T-cell (primary cell): ENCODE data around the gene KIF1A. TPM values are rescaled to one million over a fixed set of nuclear protein-coding genes. Genes with fewer than 3 reads are reported as not detected.
"Not testable (repeated sequence)": the region's sequence is repeated elsewhere in the genome, so short reads cannot be mapped to it uniquely, and the experiment has no call there.

Experiments
- ATAC-seq, 4 experiments: fragments of 200-7000 bp in 3 of 4; fragments of 150-1000 bp in 1 of 4; cut with Tn5 transposase; replicated peaks in 1 of 4; 1 replicate in 3 of 4; 2 replicates in 1 of 4; pipeline ENCODE4 v1.10.0; 2021; ENCODE audit warnings: moderate library complexity in 3 of 4, mild to moderate bottlenecking in 2 of 4, moderate number of reproducible peaks in 1 of 4
- CTCF ChIA-PET, 2 donors: fragments of 300-600 bp; sonication (Branson Sonifier 250); formaldehyde crosslinking; loops; one replicate each; lab custom pipeline; 2022; ENCODE audit warnings: antibody characterized with exemption in 2 of 2; lab: Charles Lee
- POLR2A ChIA-PET, 2 donors: fragments of 300-600 bp; sonication (Branson Sonifier 250); formaldehyde crosslinking; loops; one replicate each; lab custom pipeline; 2022; ENCODE audit warnings: antibody characterized with exemption in 2 of 2; lab: Charles Lee
- DNase-seq, 35 experiments: peaks; one replicate each; pipeline versions ENCODE4 v3.0.0 to v3.0.0-alpha.2; 2013 to 2023
- H3K27ac ChIP-seq: one replicate; pipeline ENCODE4 v1.5.1; 2013; ENCODE audit warnings: low read length
- H3K27me3 ChIP-seq, 2 experiments: replicated peaks in 1 of 2; 1 replicate in 1 of 2; 2 replicates in 1 of 2; pipeline versions ENCODE4 v1.6.1 to v1.7.0; 2013; ENCODE audit warnings: low read length in 1 of 2, mixed read lengths in 1 of 2; ENCODE audit not compliant: control insufficient read depth in 2 of 2, insufficient read depth in 2 of 2; ENCODE audit errors: extremely low read depth in 1 of 2
- H3K36me3 ChIP-seq, 2 donors: 1 replicate in 1 of 2; 2 replicates in 1 of 2; pipeline versions ENCODE4 v1.6.1 to v1.7.0; 2013; ENCODE audit warnings: low read length in 1 of 2; ENCODE audit not compliant: control insufficient read depth in 2 of 2, insufficient read depth in 1 of 2; ENCODE audit errors: extremely low read depth in 1 of 2
- H3K4me1 ChIP-seq, 2 experiments: 1 replicate in 1 of 2; 2 replicates in 1 of 2; pipeline versions ENCODE4 v1.6.1 to v1.7.0; 2013; ENCODE audit warnings: low read length in 2 of 2, mixed read lengths in 1 of 2; ENCODE audit not compliant: insufficient read depth in 2 of 2, control insufficient read depth in 1 of 2; ENCODE audit errors: extremely low read depth in 1 of 2
- H3K4me3 ChIP-seq, 2 donors: 1 replicate in 1 of 2; 2 replicates in 1 of 2; pipeline versions ENCODE4 v1.5.1 to v1.7.0; 2013; ENCODE audit warnings: mild to moderate bottlenecking in 2 of 2, low read length in 1 of 2, moderate library complexity in 1 of 2; ENCODE audit not compliant: control insufficient read depth in 1 of 2; ENCODE audit errors: extremely low read depth in 1 of 2
- H3K9me3 ChIP-seq: 2 replicates; pipeline ENCODE4 v1.7.0; 2013
- H3K27ac Mint-ChIP-seq, 2 donors: one replicate each; pipeline ENCODE4 v1.8.0; 2020 to 2021; ENCODE audit warnings: mild to moderate bottlenecking in 2 of 2, mixed read lengths in 2 of 2
- H3K27me3 Mint-ChIP-seq, 2 donors: one replicate each; pipeline ENCODE4 v1.8.0; 2021 to 2022; ENCODE audit warnings: mixed read lengths in 2 of 2
- H3K36me3 Mint-ChIP-seq: one replicate; pipeline ENCODE4 v1.8.0; 2021; ENCODE audit warnings: mixed read lengths
- H3K4me1 Mint-ChIP-seq, 3 donors: one replicate each; pipeline ENCODE4 v1.8.0; 2020 to 2022; ENCODE audit warnings: mixed read lengths in 3 of 3, mild to moderate bottlenecking in 1 of 3
- H3K4me3 Mint-ChIP-seq, 3 donors: one replicate each; pipeline ENCODE4 v1.8.0; 2020 to 2022; ENCODE audit warnings: mild to moderate bottlenecking in 3 of 3, mixed read lengths in 3 of 3, moderate library complexity in 3 of 3
- H3K9me3 Mint-ChIP-seq, 3 donors: one replicate each; pipeline ENCODE4 v1.8.0; 2020 to 2022; ENCODE audit warnings: mixed read lengths in 3 of 3
- WGBS: methylation state at CpG from one replicate; pipeline ENCODE4 v1.1.5; 2013; ENCODE audit warnings: missing lambda C conversion rate; ENCODE audit not compliant: insufficient coverage; 5-methylcytosine and 5-hydroxymethylcytosine counted together
- total RNA-seq, 35 experiments: library from RNA in 6 of 35; stranded (reverse) in 6 of 35; fragments of 120-200 nt in 1 of 35; gene quantifications; one replicate each; pipeline versions ENCODE4 v1.2.1 to v1.2.4 and lab custom pipeline; 2013 to 2026

Gene KIF1A
- total RNA-seq, 5 donors from 2014 or later (not counting 1 experiment from before 2014, with no cell fraction given), result 0.43 to 0.58 (median 0.51) TPM; not detected in 2

GRCh38 chr2:240682431-240683224, 137.4 kb downstream of the KIF1A start, which contains the start of gene AQP12B:
AQP12B (minus strand) TSS chr2:240682885; CDS start chr2:240682837, 48 bp downstream.
- DNase-seq, ATAC-seq, H3K9me3 Mint-ChIP-seq, H3K27me3 Mint-ChIP-seq, POLR2A ChIA-PET, H3K27me3 ChIP-seq, H3K27ac ChIP-seq, H3K9me3 ChIP-seq, H3K27ac Mint-ChIP-seq, H3K36me3 Mint-ChIP-seq, CTCF ChIA-PET, H3K36me3 ChIP-seq: not testable (repeated sequence)
- Mint-ChIP-seq H3K4me3 (peak within 1 kb of the TSS in 2 of 3 donors; percentile 43 to 44), H3K4me1 (peaks cover 0 to 12% (median 3%) of the 10 kb centered on the region in 3 donors)
- H3K4me1 ChIP-seq, result peaks cover 0 to 11% of the 10 kb centered on the region in 2 experiments
- 87% methylated on average over 10 of the region's 37 CpGs for WGBS
- H3K4me3 ChIP-seq, result peak within 1 kb of the TSS in 1 of 2 donors; percentile 37

- H3K4me1 ChIP-seq, result peaks cover 0 to 11% of the 10 kb centered on the region in 2 experiments
- H3K27me3 Mint-ChIP-seq, H3K4me1 Mint-ChIP-seq, H3K27ac ChIP-seq, H3K4me3 ChIP-seq, CTCF ChIA-PET, ATAC-seq, H3K36me3 Mint-ChIP-seq, H3K9me3 Mint-ChIP-seq, H3K27me3 ChIP-seq, H3K4me3 Mint-ChIP-seq, POLR2A ChIA-PET, H3K36me3 ChIP-seq, H3K27ac Mint-ChIP-seq, DNase-seq, H3K9me3 ChIP-seq: not testable (repeated sequence)
- WGBS, result no CpG with 5 or more reads among the region's 11 CpGs
Observed at GRCh38 chr2:240680185-240680584, 139.8 kb downstream of the KIF1A start.

GRCh38 chr2:240678909-240679308, 141.1 kb downstream of the KIF1A start:
- H3K36me3 Mint-ChIP-seq, ATAC-seq, H3K4me3 Mint-ChIP-seq, H3K9me3 ChIP-seq, H3K4me1 ChIP-seq, POLR2A ChIA-PET, H3K27me3 Mint-ChIP-seq, H3K27ac ChIP-seq, H3K4me1 Mint-ChIP-seq, H3K27me3 ChIP-seq, H3K27ac Mint-ChIP-seq, H3K36me3 ChIP-seq, DNase-seq, CTCF ChIA-PET, H3K9me3 Mint-ChIP-seq, H3K4me3 ChIP-seq: not testable (repeated sequence)
- WGBS, result no CpG with 5 or more reads among the region's 19 CpGs

GRCh38 chr2:240678043-240678442, 142.0 kb downstream of the KIF1A start:
- not testable (repeated sequence) for H3K4me1 Mint-ChIP-seq, H3K9me3 ChIP-seq, DNase-seq

GRCh38 chr2:240675345-240675744, 144.7 kb downstream of the KIF1A start:
- CTCF ChIA-PET, H3K36me3 ChIP-seq, H3K27ac ChIP-seq, ATAC-seq, POLR2A ChIA-PET, H3K4me1 ChIP-seq, H3K4me3 ChIP-seq, H3K4me1 Mint-ChIP-seq, H3K9me3 ChIP-seq, H3K9me3 Mint-ChIP-seq, H3K27ac Mint-ChIP-seq, DNase-seq, H3K36me3 Mint-ChIP-seq, H3K4me3 Mint-ChIP-seq: not testable (repeated sequence)
- peaks cover 10 to 22% of the 10 kb centered on the region in 2 donors for H3K27me3 Mint-ChIP-seq
- WGBS, result no CpG with 5 or more reads among the region's 24 CpGs
- H3K27me3 ChIP-seq, result peaks cover 2 to 23% of the 10 kb centered on the region in 2 experiments

More at GRCh38 chr2:240678043-240678442, 142.0 kb downstream of the KIF1A start:
- H3K9me3 Mint-ChIP-seq, CTCF ChIA-PET, H3K4me3 Mint-ChIP-seq, H3K27ac ChIP-seq, H3K27ac Mint-ChIP-seq, H3K4me1 ChIP-seq, H3K36me3 Mint-ChIP-seq, POLR2A ChIA-PET, H3K36me3 ChIP-seq, H3K4me3 ChIP-seq, ATAC-seq: not testable (repeated sequence)
- H3K27me3 ChIP-seq, result peaks cover 0 to 15% of the 10 kb centered on the region in 2 experiments
- peaks cover 5 to 14% of the 10 kb centered on the region in 2 donors for H3K27me3 Mint-ChIP-seq
- no CpG with 5 or more reads among the region's 14 CpGs for WGBS

GRCh38 chr2:240674461-240675184, 145.4 kb downstream of the KIF1A start:
- H3K9me3 Mint-ChIP-seq, H3K9me3 ChIP-seq, DNase-seq, CTCF ChIA-PET, H3K36me3 Mint-ChIP-seq, H3K27ac Mint-ChIP-seq, ATAC-seq, H3K27ac ChIP-seq, H3K4me3 Mint-ChIP-seq, H3K4me1 Mint-ChIP-seq, POLR2A ChIA-PET, H3K36me3 ChIP-seq, H3K4me1 ChIP-seq, H3K4me3 ChIP-seq: not testable (repeated sequence)
- H3K27me3 Mint-ChIP-seq, result peaks cover 11 to 24% of the 10 kb centered on the region in 2 donors
- WGBS, result 43% methylated on average over 8 of the region's 16 CpGs
- peaks cover 2 to 23% of the 10 kb centered on the region in 2 experiments for H3K27me3 ChIP-seq
